Left cardiac atrium (tissue), 4 donors: Measurements from ENCODE around the gene LIPJ. TPM values are rescaled to one million over a fixed set of nuclear protein-coding genes. Genes with fewer than 3 reads are reported as not detected.

ENCODE experiments used
- ATAC-seq, 2 donors: fragments of 200-7000 bp; cut with Tn5 transposase; one replicate each; pipeline ENCODE4 v1.9.1; 2020; ENCODE audit warnings: mild to moderate bottlenecking in 2 of 2, moderate library complexity in 2 of 2
- DNase-seq: peaks from one replicate; pipeline ENCODE4 v3.0.0-alpha.2; 2020
- intact Hi-C, 2 donors: fragments of 100-400 bp; cut with DNase I; formaldehyde crosslinking; loops; one replicate each; pipeline versions ENCODE4 v1.14.1 to v1.15.1; 2022 to 2023
- long read RNA-seq: library from polyadenylated mRNA; unstranded; transcript quantifications from one replicate; pipeline ENCODE4 v2.0.0, GENCODE V29; 2021
- total RNA-seq, 2 donors: library from RNA; stranded (reverse); fragmentation: NEBNext Ultra II Directional; extraction: Animal tissue kit (Norgen Biotek cat#: 25700); gene quantifications; one replicate each; pipeline ENCODE4 v1.2.1, GENCODE V29; 2021
- donor health status: DM: no; HTN: yes; CAD: no.
- donor health status: DM: no; HTN: yes; CAD: no; lungs with severe emphysema.
- donor health status: DM: yes; HTN: yes; CAD: no.
- donor health status: Dilated cardiomyopathy.

Gene LIPJ, protein sequence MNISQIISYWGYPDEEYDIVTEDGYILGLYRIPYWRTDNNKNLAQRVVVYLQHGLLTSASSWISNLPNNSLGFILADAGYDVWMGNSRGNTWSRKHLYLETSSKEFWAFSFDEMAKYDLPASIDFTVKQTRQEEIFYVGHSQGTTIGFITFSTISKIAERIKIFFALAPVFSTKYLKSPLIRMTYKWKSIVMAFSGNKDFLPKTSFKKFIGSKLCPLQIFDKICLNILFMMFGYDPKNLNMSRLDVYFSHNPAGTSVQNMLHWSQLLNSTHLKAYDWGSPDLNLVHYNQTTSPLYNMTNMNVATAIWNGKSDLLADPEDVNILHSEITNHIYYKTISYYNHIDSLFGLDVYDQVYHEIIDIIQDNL
- total RNA-seq, result not detected
- long read RNA-seq, result 0 reads

DNA sequence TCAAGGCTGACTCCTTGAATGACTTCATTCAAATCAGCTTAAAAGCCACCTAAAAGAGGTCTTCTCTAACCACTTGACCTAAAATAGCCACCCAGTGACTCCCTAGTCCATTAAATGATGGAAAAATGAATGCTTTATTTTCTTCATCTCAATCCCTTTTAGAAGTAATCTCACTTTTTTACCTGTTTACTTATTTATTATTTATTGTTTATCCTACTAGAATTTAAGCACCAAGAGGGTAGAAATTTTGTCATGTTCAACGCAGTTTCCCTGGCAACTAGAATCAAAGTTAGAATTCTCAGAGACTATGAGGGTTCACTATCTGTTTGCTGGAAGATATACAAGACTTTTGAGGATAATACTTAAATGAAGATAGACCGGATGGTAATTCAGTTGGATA is at the start of gene LIPJ:
LIPJ (plus strand) TSS at position 301 of the 400 bp plus-strand sequence. CDS start 3,926 bp downstream, outside the sequence.
- no peak for ATAC-seq
- no peak for DNase-seq

DNA sequence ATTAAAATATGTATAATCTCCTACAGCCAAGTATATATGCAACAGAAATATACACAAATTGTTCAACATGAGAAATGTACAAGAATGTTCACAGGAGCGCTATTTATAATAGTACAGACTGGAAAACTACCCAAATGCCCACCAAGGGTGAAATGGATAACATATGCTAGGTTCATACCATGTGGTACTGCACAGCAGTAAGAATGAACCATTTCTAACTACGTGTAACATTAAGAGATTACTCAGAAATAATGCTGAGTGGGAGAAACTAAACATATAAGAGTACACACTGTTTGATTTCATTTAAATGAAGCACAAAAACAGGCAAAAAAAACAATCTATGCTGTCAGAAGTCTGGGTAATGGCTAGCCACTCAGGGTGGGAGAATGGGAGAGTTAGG is 49.2 kb upstream of the LIPJ start:
- ATAC-seq (no peak), DNase-seq (no peak)
- intact Hi-C loops, result no loop called here

More for the DNA sequence above, at the start of gene LIPJ:
- intact Hi-C loops, result loop anchor here in 1 of 2 donors (10.0 kb wide), 1 partner anchor 228 kb away; no protein-coding TSS in a partner anchor

DNA sequence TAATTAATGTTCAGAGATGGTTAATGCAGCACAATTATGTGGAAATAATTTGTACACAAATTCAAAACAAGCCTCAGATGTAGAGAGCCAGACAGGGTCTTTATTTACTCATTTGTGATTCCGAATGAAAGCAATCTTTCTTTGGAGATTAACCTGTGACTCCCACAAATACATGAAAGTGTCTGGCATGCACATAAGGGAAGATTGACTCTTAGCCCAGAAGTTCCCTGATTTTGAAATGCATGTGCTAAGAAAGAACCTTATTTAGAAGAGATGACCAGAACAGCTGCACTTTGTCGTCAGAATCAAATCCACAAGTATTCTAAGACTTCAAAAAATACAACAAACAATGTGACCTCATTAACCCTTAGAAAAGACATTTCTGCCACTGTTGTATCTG is 48.5 kb upstream of the LIPJ start:
- DNase-seq, result no peak
- intact Hi-C loops, result no loop called here
- ATAC-seq, result peak; percentile 57 to 62

DNA sequence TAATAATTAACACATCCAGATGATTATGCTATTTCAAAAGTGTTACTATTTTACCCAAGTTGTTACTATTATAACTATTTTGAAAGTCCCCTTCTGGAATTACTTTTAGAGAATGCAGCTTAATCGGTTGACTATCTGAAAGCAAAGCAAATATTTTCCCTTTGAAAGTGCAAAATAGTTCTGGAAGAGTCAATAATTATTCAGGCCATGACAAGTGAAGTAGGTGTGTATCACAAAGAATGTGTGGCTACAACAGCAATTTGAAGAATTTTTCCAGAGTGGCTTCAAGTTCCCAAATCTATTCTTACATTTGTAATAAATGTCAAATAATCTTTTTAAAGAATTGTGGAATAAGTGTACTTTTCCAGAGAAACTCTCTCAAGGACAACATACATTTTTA is 46.2 kb upstream of the LIPJ start:
- ATAC-seq (no peak), DNase-seq (no peak)
- intact Hi-C loops, result no loop called here

DNA sequence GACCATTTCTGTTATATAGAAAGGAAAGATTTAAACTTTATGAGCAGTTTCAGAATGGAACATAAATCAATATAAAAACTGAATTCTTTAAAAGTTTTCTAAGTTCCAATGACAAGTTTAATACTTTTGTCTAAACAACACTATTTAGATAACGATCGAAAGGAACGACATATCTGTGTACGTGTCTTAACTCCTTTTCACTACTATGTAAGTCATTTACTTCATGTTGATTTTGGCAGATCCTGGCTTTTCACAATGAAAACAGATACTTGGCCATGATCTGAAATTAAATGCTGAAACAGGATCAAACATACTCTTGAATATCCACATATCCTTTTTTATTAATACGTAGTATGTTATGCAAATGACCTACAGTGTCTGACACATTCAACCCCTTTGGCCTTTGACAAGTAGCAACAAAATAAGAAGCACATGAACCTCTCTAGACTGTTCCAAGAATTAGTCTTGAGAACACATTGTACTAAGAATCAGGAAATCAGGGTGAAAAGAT is 45.4 kb upstream of the LIPJ start:
- peak; percentile 74 to 80 for ATAC-seq
- intact Hi-C loops, result no loop called here
- no peak for DNase-seq

DNA sequence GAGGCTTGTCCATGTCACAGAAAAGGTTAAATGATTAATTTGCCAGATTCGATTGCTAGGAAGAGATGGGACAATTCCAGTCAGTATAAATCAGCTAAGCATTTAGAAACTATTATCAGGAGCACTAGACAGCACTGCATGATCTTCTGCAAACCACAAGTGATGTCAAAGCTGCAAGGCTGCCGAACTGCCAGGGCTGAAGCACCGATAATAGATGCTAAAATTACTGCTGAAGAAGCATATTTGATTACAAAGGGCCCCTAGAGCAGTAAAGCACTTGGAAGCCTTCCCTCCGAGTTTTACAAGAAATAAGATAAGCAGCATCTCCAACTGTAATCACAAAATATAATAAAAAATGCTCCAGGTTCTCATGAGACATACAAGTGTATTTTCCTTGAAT is 44.0 kb upstream of the LIPJ start:
- ATAC-seq, result no peak
- no peak for DNase-seq
- intact Hi-C loops, result no loop called here

DNA sequence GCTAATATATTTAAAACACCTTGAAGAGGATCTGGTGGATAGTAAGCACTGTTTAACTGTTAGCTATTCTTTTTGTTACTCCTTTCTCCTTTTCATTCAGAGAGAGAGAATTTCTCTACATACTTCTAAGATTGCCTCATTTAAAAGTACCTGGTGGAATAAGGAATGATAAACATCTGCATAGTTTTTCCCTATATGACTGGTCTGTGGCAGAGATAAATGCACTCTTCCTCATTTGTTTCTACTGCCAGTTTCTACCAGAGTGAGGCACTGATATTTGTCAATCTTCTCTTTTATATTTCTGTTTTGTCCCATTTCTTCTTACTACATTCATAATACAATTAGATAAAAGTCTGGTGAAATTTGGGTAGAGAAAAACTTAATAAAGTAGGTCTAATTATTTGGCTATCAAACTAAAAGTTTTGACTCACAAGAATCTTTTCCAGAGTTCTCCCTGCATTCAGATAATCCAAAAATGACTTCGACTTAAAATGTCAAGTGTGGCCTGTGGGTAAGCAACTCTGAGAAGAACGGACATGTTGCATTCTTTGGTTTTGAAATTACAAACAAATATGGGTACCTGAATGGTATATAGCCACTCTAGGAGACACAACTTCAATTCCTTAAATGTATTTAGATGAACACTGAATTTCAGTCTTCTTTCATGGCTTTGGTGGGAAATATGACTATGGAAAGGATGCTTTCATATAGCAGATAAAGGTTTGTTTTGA is 42.3 kb upstream of the LIPJ start:
- intact Hi-C loops, result no loop called here
- ATAC-seq, result no peak

DNA sequence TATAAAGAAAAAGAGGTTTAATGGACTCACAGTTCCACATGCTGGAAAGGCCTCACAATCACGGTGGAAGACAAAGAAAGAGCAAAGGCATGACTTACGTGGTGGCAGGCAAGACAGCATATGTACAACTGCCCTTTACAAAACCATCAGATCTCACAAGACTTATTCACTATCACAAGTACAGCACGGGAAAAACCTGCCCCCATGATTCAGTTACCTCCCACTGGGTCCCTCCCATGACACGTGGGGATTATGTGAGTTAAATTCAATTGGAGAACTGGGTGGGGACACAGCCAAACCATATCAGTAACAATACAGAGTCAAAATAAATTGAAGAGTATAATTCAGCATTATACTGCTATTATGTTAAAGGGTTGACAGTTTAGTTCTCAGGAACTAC is 41.2 kb upstream of the LIPJ start:
- DNase-seq, result no peak
- intact Hi-C loops, result no loop called here
- no peak for ATAC-seq

More for the DNA sequence above, 42.3 kb upstream of the LIPJ start:
- no peak for DNase-seq

DNA sequence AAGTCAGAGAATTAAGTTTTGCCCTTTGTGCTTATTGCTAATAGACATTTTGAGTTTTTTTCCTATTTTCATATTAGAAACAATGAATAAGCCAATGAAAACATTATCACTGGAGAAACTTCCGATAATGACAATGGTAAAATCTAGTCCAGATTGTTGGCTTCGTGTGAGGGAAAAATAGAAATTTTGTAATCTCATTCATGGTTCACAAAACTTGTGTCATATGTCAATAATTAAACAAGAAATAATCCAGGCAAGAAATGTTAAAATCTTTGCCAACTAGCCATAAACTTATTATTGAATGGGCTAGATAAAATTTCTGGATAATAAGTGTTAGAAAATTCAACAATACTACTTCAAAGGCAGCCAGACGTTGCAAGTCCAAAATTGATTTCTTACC is 40.1 kb upstream of the LIPJ start:
- intact Hi-C loops, result no loop called here
- no peak for ATAC-seq
- no peak for DNase-seq

DNA sequence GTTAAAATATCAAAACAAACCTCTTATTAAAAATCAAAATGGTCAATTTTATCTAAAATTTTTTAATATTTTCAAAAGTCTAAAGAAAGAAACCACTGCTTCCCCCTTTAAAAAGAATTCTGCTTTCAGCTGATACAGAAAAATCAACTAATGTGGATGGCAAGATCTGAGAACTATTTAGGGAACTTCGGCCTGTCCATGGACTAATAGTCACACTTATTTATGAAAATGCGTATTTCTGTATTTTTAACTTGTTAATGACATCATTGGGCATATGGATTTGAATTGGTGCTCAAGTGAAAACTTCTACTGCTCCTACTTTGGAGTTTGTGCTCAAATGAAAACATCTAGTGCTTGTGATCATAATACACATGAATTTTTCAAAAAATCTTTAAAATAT is 35.3 kb upstream of the LIPJ start:
- DNase-seq, result no peak
- intact Hi-C loops, result loop anchor here (5.0 to 10.0 kb wide), 3 partner anchors 144 to 699 kb away; no protein-coding TSS in a partner anchor
- ATAC-seq, result no peak

DNA sequence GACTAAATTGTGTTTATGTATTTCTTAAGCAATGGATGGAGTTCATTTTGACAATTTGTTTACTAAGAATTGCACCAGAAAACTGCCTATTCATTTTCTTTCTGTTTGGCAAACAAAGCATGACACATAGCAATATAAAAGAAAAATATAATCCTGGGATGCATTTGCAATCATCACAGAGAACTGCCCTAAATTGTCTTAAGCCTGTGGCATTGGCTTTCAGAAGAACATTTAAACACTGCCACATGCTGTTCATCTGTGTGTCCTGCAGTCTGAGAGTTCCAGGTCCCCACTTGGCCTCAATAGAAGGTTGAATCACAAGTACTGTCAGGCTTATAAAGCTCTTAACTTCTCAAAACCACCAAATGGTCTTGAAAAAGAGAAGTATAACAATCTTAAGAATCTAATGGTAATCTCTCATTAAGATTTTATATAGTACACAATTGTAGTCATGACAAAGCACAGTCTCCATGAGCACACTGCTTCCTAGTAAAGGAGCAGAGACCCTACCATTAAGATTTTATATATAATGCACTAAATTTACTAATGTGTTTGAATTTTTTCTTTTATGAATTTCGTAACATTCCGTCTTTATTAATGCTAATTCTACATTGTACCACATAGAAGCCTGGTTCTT is 33.3 kb upstream of the LIPJ start:
- ATAC-seq, result peak; percentile 92 to 94
- DNase-seq, result peak; percentile 25
- intact Hi-C loops, result loop anchor here (5.0 to 10.0 kb wide), 3 partner anchors 146 to 701 kb away; no protein-coding TSS in a partner anchor

DNA sequence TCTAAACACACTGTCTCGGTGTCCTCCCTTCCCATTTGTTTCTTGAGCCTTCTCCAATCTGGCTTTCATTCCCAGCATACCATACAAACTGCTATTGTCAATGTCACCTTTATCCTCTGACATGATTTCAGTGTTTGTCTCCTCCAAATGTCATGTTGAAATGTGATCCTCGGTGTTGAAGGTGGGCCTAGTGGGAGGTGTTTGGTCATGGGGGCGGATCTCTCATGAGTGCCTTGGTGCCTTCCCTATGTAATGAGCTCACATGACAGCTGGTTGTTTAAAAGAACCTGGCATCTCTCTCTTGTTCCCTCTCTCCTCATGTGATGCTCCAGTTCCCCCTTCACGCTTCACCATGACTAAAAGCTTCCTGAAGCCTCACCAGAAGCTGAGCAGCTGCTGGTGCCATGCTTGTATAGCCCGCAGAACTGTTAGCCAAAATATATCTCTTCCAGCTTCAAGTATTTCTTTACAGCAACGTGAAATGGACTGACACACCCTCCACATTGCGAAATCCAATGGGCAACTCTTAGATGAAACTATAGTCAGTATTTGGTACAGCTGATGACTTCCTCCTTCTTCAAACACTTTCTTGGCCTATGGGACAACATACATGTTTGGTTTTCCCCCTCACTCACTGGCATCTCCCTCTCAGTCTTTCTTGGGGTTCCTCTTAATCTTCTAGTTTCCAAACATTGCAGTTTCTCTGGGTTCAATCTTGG is 31.2 kb upstream of the LIPJ start:
- ATAC-seq (peak; percentile 50 to 74), DNase-seq (no peak)
- intact Hi-C loops, result loop anchor here in 1 of 2 donors (10.0 kb wide), 1 partner anchor 701 kb away; no protein-coding TSS in a partner anchor

DNA sequence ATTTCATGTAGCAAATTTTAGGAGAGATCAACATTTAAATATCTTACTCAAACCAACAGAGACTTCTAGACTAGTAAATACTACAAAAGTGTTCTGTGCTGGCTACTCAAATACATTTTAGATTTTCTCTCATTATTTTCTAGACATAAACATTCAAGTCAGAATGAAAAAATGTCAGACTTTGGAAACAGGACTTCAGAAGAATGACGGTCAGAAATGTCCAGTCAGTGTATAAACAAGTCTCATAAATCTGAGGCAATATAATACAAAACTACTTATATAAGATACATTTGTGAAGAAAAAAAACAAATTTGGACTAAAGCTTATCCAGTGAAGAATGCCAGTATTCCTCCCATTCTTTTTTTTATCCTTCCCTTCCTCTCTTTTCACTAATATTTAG is 29.3 kb upstream of the LIPJ start:
- intact Hi-C loops, result loop anchor here in 1 of 2 donors (10.0 kb wide), 1 partner anchor 702 kb away; no protein-coding TSS in a partner anchor
- DNase-seq (no peak), ATAC-seq (no peak)

DNA sequence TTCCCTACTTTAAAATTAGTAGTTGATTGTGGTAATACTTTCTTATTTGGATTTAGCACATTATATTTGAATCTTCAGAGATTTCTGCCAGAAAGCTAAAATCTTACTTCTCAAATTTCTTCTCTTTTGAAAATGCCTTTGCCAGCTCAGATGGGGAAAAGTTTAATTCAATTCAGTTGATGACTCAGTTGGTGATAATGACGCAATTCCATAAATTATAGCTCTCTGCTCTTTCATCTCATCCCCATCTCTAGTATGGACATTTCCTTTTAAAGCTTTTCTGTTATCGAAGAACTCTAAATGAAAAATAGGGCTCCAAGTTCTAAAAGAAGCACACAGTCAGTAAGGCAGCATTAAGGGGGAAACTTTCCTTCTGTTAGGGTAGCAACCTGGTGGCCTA is 28.9 kb upstream of the LIPJ start:
- DNase-seq (no peak), ATAC-seq (no peak)
- intact Hi-C loops, result loop anchor here in 1 of 2 donors (10.0 kb wide), 1 partner anchor 703 kb away; no protein-coding TSS in a partner anchor

DNA sequence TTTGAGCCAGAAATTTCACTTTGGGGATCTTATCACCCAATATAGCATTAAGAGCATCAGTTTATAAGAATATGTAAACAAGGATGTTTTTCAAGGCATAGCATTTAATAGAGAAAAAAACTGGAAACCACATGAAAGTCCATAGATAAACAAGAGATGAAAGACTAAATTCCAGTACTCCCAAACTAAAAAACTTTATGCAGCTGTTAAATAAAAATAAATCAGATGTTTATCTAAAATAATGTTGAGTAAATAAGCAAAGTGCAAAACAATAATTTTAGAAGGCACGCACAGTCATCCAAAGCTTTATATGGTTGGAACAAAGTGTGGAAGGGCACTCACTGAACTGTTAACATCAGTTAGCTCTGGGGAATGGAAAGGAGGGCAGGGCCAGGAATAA is 24.4 kb upstream of the LIPJ start:
- intact Hi-C loops, result no loop called here
- DNase-seq, result no peak
- ATAC-seq, result no peak

DNA sequence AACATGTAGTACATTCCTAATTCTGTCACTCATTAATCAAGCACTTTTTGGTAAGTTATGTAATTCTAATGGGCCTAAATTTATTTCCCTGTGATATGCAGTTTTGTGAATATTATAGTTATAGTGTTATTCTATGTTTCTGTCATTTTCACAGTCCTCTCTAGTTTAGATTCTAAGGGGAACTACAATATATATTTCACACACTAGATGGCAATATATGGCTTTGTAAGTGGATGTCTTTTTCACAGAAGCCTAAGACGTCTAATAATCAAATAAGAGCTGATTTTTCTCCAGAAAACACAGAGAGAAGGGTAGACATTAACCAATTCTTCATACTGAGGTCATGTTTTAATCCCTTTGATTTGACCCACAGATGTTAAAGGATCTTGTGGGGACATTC is 21.5 kb upstream of the LIPJ start:
- intact Hi-C loops, result no loop called here
- DNase-seq (no peak), ATAC-seq (peak in 1 of 2 donors; percentile 53)

DNA sequence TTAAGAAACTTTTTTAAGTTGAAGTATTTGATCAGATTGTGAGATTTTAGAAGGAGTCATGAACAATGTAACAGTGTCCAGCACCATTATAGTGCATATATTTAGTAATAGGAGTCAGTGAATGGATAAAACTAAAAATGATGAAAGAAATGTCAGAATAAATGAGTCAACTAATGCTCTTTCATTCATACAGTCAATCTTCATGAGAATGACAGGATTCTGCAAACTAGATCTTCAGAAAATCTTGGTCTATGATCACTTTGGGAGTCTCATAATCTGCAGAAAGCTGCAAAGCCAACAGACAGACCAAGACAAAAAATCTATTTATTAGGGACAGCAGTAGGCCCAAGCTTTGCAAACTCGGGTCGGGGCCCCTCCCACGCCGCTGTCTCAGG is 4.2 kb upstream of the LIPJ start:
- DNase-seq (no peak), ATAC-seq (no peak)
- intact Hi-C loops, result loop anchor here in 1 of 2 donors (10.0 kb wide), 1 partner anchor 232 kb away; no protein-coding TSS in a partner anchor

DNA sequence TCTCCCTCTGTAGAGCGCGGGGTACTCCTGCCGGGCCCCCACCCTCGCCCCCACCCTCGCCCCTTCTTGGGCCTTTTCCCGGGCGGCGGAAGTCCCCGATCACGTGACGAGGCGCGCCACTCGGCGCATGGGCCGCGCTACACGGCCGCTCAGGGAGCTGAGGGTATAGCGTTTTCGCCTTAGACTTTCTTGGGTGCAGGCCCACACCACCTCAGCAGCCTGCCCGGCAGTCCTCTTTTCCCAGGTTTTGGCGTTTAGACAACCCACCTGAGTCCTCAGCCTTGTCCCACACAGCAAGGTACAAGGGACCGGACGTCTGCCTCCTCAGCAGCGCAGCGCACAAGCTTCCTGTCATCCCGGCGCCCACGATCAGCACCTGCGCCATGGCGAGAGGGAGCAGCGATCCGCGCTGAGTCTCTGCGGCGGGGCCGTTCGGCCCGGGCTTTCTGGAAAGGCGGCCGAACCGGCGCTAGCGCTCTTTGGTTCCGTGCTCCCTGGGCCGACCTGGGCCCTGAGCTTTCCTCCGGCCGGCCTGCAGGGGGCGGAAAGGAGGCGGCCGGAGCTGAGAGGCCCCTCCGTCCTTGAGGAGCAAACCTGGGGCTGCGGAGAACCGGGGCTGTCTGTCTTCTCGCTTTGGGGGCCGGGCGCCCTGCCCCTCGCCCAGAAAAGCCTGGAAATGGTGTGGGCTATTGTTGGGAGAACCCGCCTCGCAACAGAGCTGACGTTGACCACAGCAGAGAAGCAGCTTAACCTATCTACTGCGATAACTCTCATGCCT is 3.6 kb upstream of the LIPJ start, which contains the start of gene RNLS:
RNLS (minus strand) TSS at position 513 of the 778 bp plus-strand sequence.
- ATAC-seq (peak; percentile 96 to 97), DNase-seq (peak; percentile 79)
- intact Hi-C loops, result loop anchor here in 1 of 2 donors (10.0 kb wide), 1 partner anchor 232 kb away; no protein-coding TSS in a partner anchor
